Prostate gland (tissue), 2 donors: ENCODE measurements around the gene RD3L. TPM values are rescaled to one million over a fixed set of nuclear protein-coding genes. Genes with fewer than 3 reads are reported as not detected.

Experiments used
- DNase-seq: peaks from one replicate; pipeline ENCODE4 v3.0.0-alpha.2; 2019; ENCODE audit warnings: low spot score
- H3K27ac ChIP-seq, 2 donors: fragments of 200-600 bp; sonication (generic); 2 replicates each; pipeline ENCODE4 v1.5.1; 2017 to 2019
- H3K27me3 ChIP-seq: fragments of 200-600 bp; sonication (generic); replicated peaks from 2 replicates; pipeline ENCODE4 v1.5.1; 2019; ENCODE audit not compliant: insufficient read depth
- H3K36me3 ChIP-seq, 2 donors: fragments of 200-600 bp; sonication (generic); 1 replicate in 1 of 2; 2 replicates in 1 of 2; pipeline versions ENCODE4 v1.5.1 to v1.8.1; 2017 to 2019
- H3K4me1 ChIP-seq: fragments of 200-600 bp; sonication (generic); replicated peaks from 2 replicates; pipeline ENCODE4 v1.5.1; 2019
- H3K4me3 ChIP-seq, 2 donors: fragments of 200-600 bp; sonication (generic); 2 replicates each; pipeline ENCODE4 v1.5.1; 2017 to 2019
- H3K9me3 ChIP-seq: fragments of 200-600 bp; sonication (generic); 2 replicates; pipeline ENCODE4 v1.5.1; 2017
- CTCF ChIP-seq, 4 experiments: fragments of 200-600 bp in 2 of 4; fragments of 450-650 bp in 2 of 4; sonication (generic) in 2 of 4; IDR thresholded peaks; 1 replicate in 3 of 4; 2 replicates in 1 of 4; pipeline ENCODE4 v1.5.1; 2016 to 2019; ENCODE audit warnings: antibody characterized with exemption in 4 of 4, mild to moderate bottlenecking in 2 of 4, moderate library complexity in 2 of 4
- POLR2A ChIP-seq: fragments of 450-650 bp; IDR thresholded peaks from one replicate; pipeline ENCODE4 v1.6.1; 2016; ENCODE audit warnings: antibody characterized with exemption, mild to moderate bottlenecking
- POLR2AphosphoS5 ChIP-seq: sonication (generic); formaldehyde crosslinking; IDR thresholded peaks from one replicate; pipeline ENCODE4 v1.6.1; 2017; ENCODE audit warnings: antibody characterized with exemption
- WGBS: methylation state at CpG from one replicate; pipeline ENCODE4 v1.1.5; 2018; 5-methylcytosine and 5-hydroxymethylcytosine counted together
- intact Hi-C: fragments of 100-400 bp; cut with DNase I; formaldehyde crosslinking; loops from one replicate; pipeline ENCODE4 v1.14.2; 2022
- total RNA-seq, 2 donors: library from RNA; depleted of rRNA; stranded (reverse); fragments of >200 nt; gene quantifications; one replicate each; pipeline ENCODE4 v1.1.0, GENCODE V29; 2016

RD3L gene
- total RNA-seq, 2 donors from 2014 or later, result not detected

- no peaks in the 10 kb centered on the region for H3K27me3 ChIP-seq
- no peak overlapping the region for H3K4me3 ChIP-seq
- no peak for DNase-seq
- no peaks in the 10 kb centered on the region for H3K9me3 ChIP-seq
- intact Hi-C loops, result no loop called here
- no peaks in the 10 kb centered on the region for H3K4me1 ChIP-seq
- H3K27ac ChIP-seq, result no peak overlapping the region
- TF ChIP-seq POLR2A (no peak), CTCF (IDR thresholded peaks at IDR 0.05) (no peak), POLR2AphosphoS5 (no peak)
- no peaks in the 10 kb centered on the region for H3K36me3 ChIP-seq
- 93% methylated on average over 2 of the region's 2 CpGs for WGBS
Measured at GRCh38 chr14:103904493-103905107, 37.7 kb downstream of the RD3L start.

GRCh38 chr14:103899833-103900232, 42.5 kb downstream of the RD3L start:
- DNase-seq, result no peak
- Histone ChIP-seq H3K9me3 (no peaks in the 10 kb centered on the region), H3K4me1 (no peaks in the 10 kb centered on the region), H3K27me3 (no peaks in the 10 kb centered on the region), H3K27ac (no peak overlapping the region), H3K36me3 (no peaks in the 10 kb centered on the region), H3K4me3 (no peak overlapping the region)
- TF ChIP-seq POLR2A, result no peak
- no peak for TF ChIP-seq POLR2AphosphoS5
- TF ChIP-seq CTCF (IDR thresholded peaks at IDR 0.05), result no peak
- whole genome bisulfite sequencing, result 71% methylated on average over 14 of the region's 14 CpGs
- intact Hi-C loops, result no loop called here

GRCh38 chr14:103899316-103899715, 43.0 kb downstream of the RD3L start:
- no peaks in the 10 kb centered on the region for H3K36me3 ChIP-seq
- 53% methylated on average over 13 of the region's 13 CpGs for WGBS
- TF ChIP-seq CTCF (IDR thresholded peaks at IDR 0.05), result peak in 1 of 4 experiments; percentile 28
- TF ChIP-seq POLR2AphosphoS5, result no peak
- intact Hi-C loops, result no loop called here
- no peaks in the 10 kb centered on the region for H3K4me1 ChIP-seq
- H3K4me3 ChIP-seq, result no peak overlapping the region
- DNase-seq, result no peak
- H3K27ac ChIP-seq, result no peak overlapping the region
- no peaks in the 10 kb centered on the region for H3K9me3 ChIP-seq
- no peaks in the 10 kb centered on the region for H3K27me3 ChIP-seq

GRCh38 chr14:103898711-103899110, 43.6 kb downstream of the RD3L start:
- no peaks in the 10 kb centered on the region for H3K36me3 ChIP-seq
- 84% methylated on average over 9 of the region's 9 CpGs for WGBS
- no peaks in the 10 kb centered on the region for H3K9me3 ChIP-seq
- TF ChIP-seq POLR2A, result no peak
- no peak for TF ChIP-seq POLR2AphosphoS5
- no peak for TF ChIP-seq CTCF (IDR thresholded peaks at IDR 0.05)
- DNase-seq, result no peak
- H3K4me1 ChIP-seq, result no peaks in the 10 kb centered on the region
- intact Hi-C loops, result no loop called here
- no peak overlapping the region for H3K27ac ChIP-seq
- H3K27me3 ChIP-seq, result no peaks in the 10 kb centered on the region
- no peak overlapping the region for H3K4me3 ChIP-seq

- H3K27ac ChIP-seq, result no peak overlapping the region
- peak; percentile 16 for TF ChIP-seq POLR2AphosphoS5
- TF ChIP-seq CTCF (IDR thresholded peaks at IDR 0.05), result no peak
- H3K4me1 ChIP-seq, result no peaks in the 10 kb centered on the region
Measured at GRCh38 chr14:103898204-103898603, 44.1 kb downstream of the RD3L start.

More at GRCh38 chr14:103898204-103898603, 44.1 kb downstream of the RD3L start:
- Histone ChIP-seq H3K9me3 (no peaks in the 10 kb centered on the region), H3K36me3 (no peaks in the 10 kb centered on the region), H3K27me3 (no peaks in the 10 kb centered on the region), H3K4me3 (no peak overlapping the region)
- 58% methylated on average over 4 of the region's 4 CpGs for WGBS
- intact Hi-C loops, result no loop called here
- DNase-seq, result no peak
